Keratinocyte (primary cell): ENCODE data around the gene SLC25A19. TPM values are rescaled to one million over a fixed set of nuclear protein-coding genes. Genes with fewer than 3 reads are reported as not detected.

Experiments
- DNase-seq: peaks from one replicate; pipeline ENCODE4 v3.0.0-alpha.2; 2011; ENCODE audit warnings: low read depth, missing footprints, low spot score
- FAIRE-seq: peaks from 2 replicates; lab custom pipeline; 2011; peaks lifted over from hg19 to GRCh38; lab: Jason Lieb, UNC
- H2AFZ ChIP-seq: 2 replicates; pipeline ENCODE4 v1.6.0; 2012; ENCODE audit warnings: low read length, control low read depth, inconsistent platforms; ENCODE audit not compliant: control insufficient read depth
- H3K27ac ChIP-seq: 2 replicates; pipeline ENCODE4 v1.5.1; 2011; ENCODE audit warnings: low read length; ENCODE audit not compliant: control insufficient read depth, insufficient read depth
- H3K27me3 ChIP-seq: 3 replicates; pipeline ENCODE4 v1.6.0; 2011; ENCODE audit warnings: low read length; ENCODE audit not compliant: control insufficient read depth, insufficient read depth; ENCODE audit errors: extremely low read depth
- H3K36me3 ChIP-seq, 2 experiments: 2 replicates in 1 of 2; 3 replicates in 1 of 2; pipeline ENCODE4 v1.5.1; 2011; ENCODE audit warnings: low read length in 2 of 2, mild to moderate bottlenecking in 1 of 2; ENCODE audit not compliant: control insufficient read depth in 2 of 2, insufficient read depth in 2 of 2; ENCODE audit errors: extremely low read depth in 1 of 2
- H3K4me1 ChIP-seq: 3 replicates; pipeline ENCODE4 v1.5.1; 2011; ENCODE audit warnings: low read length; ENCODE audit not compliant: control insufficient read depth, insufficient read depth; ENCODE audit errors: extremely low read depth
- H3K4me2 ChIP-seq: 3 replicates; pipeline ENCODE4 v1.6.0; 2011; ENCODE audit warnings: low read depth, low read length; ENCODE audit not compliant: control insufficient read depth, insufficient read depth; ENCODE audit errors: extremely low read depth
- H3K4me3 ChIP-seq, 3 experiments: fragments of 200-600 bp in 1 of 3; sonication (generic) in 1 of 3; 2 replicates in 2 of 3; 3 replicates in 1 of 3; pipeline ENCODE4 v1.5.1; 2011 to 2016; ENCODE audit warnings: low read length in 3 of 3, mild to moderate bottlenecking in 3 of 3, control low read depth in 2 of 3, inconsistent platforms in 1 of 3, low read depth in 1 of 3, mixed read lengths in 1 of 3, mixed run types in 1 of 3, moderate library complexity in 1 of 3; ENCODE audit not compliant: control insufficient read depth in 2 of 3, insufficient read depth in 2 of 3; ENCODE audit errors: extremely low read depth in 1 of 3
- H3K79me2 ChIP-seq: 2 replicates; pipeline ENCODE4 v1.6.0; 2012; ENCODE audit warnings: low read length; ENCODE audit not compliant: control insufficient read depth, insufficient read depth
- H3K9ac ChIP-seq: 3 replicates; pipeline ENCODE4 v1.6.0; 2011; ENCODE audit warnings: low read length; ENCODE audit not compliant: control insufficient read depth, insufficient read depth; ENCODE audit errors: extremely low read depth
- H3K9me1 ChIP-seq: 3 replicates; pipeline ENCODE4 v1.6.0; 2011; ENCODE audit warnings: low read length; ENCODE audit not compliant: control insufficient read depth, insufficient read depth; ENCODE audit errors: extremely low read depth
- H3K9me3 ChIP-seq: 2 replicates; pipeline ENCODE4 v1.5.1; 2012; ENCODE audit warnings: low read depth, low read length; ENCODE audit not compliant: control insufficient read depth
- H4K20me1 ChIP-seq: 3 replicates; pipeline ENCODE4 v1.6.0; 2011; ENCODE audit warnings: low read length; ENCODE audit not compliant: control insufficient read depth, insufficient read depth; ENCODE audit errors: extremely low read depth
- CTCF ChIP-seq, 3 experiments: IDR thresholded peaks in 1 of 3; conservative IDR thresholded peaks in 1 of 3; optimal IDR thresholded peaks in 1 of 3; 2 replicates in 2 of 3; 3 replicates in 1 of 3; pipeline versions ENCODE3 to v1.5.1; 2011; ENCODE audit warnings: low read length in 3 of 3, mild to moderate bottlenecking in 3 of 3, moderate library complexity in 2 of 3, control low read depth in 1 of 3, inconsistent platforms in 1 of 3; ENCODE audit not compliant: insufficient read depth in 2 of 3; ENCODE audit errors: extremely low read depth in 1 of 3
- EZH2 ChIP-seq: IDR thresholded peaks from one replicate; pipeline ENCODE4 v1.6.1; 2012; ENCODE audit warnings: inconsistent platforms, mild to moderate bottlenecking, low read length, moderate library complexity
- dilution Hi-C: fragments of 300-500 bp; cut with MboI; formaldehyde crosslinking; loops from one replicate; pipeline ENCODE4 v1.7.0; 2020; ENCODE audit warnings: low sequenced_read_pairs; ENCODE audit not compliant: extremely low pct_ligation_motif_present
- polyA plus RNA-seq, 5 experiments: library from polyadenylated mRNA; depleted of rRNA in 3 of 5; stranded (reverse) in 3 of 5; stranded (forward) in 1 of 5; unstranded in 1 of 5; fragments of >200 nt; gene quantifications; 1 replicate in 1 of 5; 2 replicates in 3 of 5; 3 replicates in 1 of 5; pipeline versions ENCODE4 v1.2.1 to v1.2.3, GENCODE V29; 2011 to 2012; ENCODE audit warnings: missing spikeins in 2 of 5, low read depth in 1 of 5, low replicate concordance in 1 of 5

SLC25A19 gene
- polyA plus RNA-seq, 1 donor (not counting 4 experiments of a cell fraction or from before 2014, with no cell fraction given): 7.0 TPM

GRCh38 chr17:75262112-75262606 lies 27.1 kb downstream of the SLC25A19 start:
- H3K4me2 ChIP-seq: peak overlapping the region; percentile 81
- peak overlapping the region; percentile 89 for H2AFZ ChIP-seq
- no peaks in the 10 kb centered on the region for H3K9me3 ChIP-seq
- H3K4me1 ChIP-seq: peaks cover 13% of the 10 kb centered on the region
- peaks cover 14 to 21% of the 10 kb centered on the region in 2 experiments for H3K36me3 ChIP-seq
- peak overlapping the region; percentile 100 for H3K9ac ChIP-seq
- H3K27me3 ChIP-seq: no peaks in the 10 kb centered on the region
- dilution Hi-C loops: no loop called here
- no peak for FAIRE-seq
- H4K20me1 ChIP-seq: no peaks in the 10 kb centered on the region
- peak overlapping the region; percentile 77 to 97 (median 96) for H3K4me3 ChIP-seq
- TF ChIP-seq CTCF (optimal IDR thresholded peaks at IDR 0.05 in 1 of 3, IDR thresholded peaks at IDR 0.05 in 1 of 3, conservative IDR thresholded peaks at IDR 0.05 in 1 of 3; ENCODE audit: extremely low read depth in 1 of 3, insufficient read depth in 2 of 3, low read length in 3 of 3): no peak
- TF ChIP-seq EZH2: no peak
- DNase-seq: no peak
- peaks cover 53% of the 10 kb centered on the region for H3K79me2 ChIP-seq
- peak overlapping the region; percentile 99 for H3K27ac ChIP-seq
- H3K9me1 ChIP-seq: no peaks in the 10 kb centered on the region

GRCh38 chr17:75261336-75262111 lies 27.7 kb downstream of the SLC25A19 start, which contains the start of the genes GGA3 and MRPS7:
Gene GGA3, minus strand, starts transcription at chr17:75261606. Its CDS starts 19 bp downstream, at chr17:75261587.
Gene MRPS7, plus strand, starts transcription at chr17:75261879. Its CDS starts 22 bp downstream, at chr17:75261901.
- Histone ChIP-seq H3K9ac (peak within 1 kb of the TSS; percentile 100), H3K27me3 (no peaks in the 10 kb centered on the region), H3K9me1 (no peaks in the 10 kb centered on the region), H3K4me1 (peaks cover 13% of the 10 kb centered on the region), H3K9me3 (no peaks in the 10 kb centered on the region), H2AFZ (peak within 1 kb of the TSS; percentile 94), H3K27ac (peak within 1 kb of the TSS; percentile 99), H3K4me3 (peak within 1 kb of the TSS; percentile 77 to 97 (median 96)), H3K79me2 (peaks cover 55% of the 10 kb centered on the region), H3K4me2 (peak within 1 kb of the TSS; percentile 89), H3K36me3 (peaks cover 14 to 15% of the 10 kb centered on the region in 2 experiments), H4K20me1 (no peaks in the 10 kb centered on the region)
- FAIRE-seq: no peak
- peak; percentile 52 for DNase-seq
- dilution Hi-C loops: no loop called here
- no peak for TF ChIP-seq CTCF (optimal IDR thresholded peaks at IDR 0.05 in 1 of 3, IDR thresholded peaks at IDR 0.05 in 1 of 3, conservative IDR thresholded peaks at IDR 0.05 in 1 of 3; ENCODE audit: extremely low read depth in 1 of 3, insufficient read depth in 2 of 3, low read length in 3 of 3)
- TF ChIP-seq EZH2: no peak
